ENCODE measurements around the gene SNAPC4. TPM values are rescaled to one million over a fixed set of nuclear protein-coding genes. Genes with fewer than 3 reads are reported as not detected.
"Not testable (repeated sequence)": the region's sequence is repeated elsewhere in the genome, so short reads cannot be mapped to it uniquely, and the experiment has no call there.

Gene SNAPC4
- total and polyA plus RNA-seq, 4 donors: 6.8 to 12.4 (median 9.8) TPM

- Histone ChIP-seq H3K27me3 (ENCODE audit: control insufficient read depth in 3 of 3, insufficient read depth in 3 of 3, low read length in 2 of 3) (no peaks in the 10 kb centered on the region), H3K4me1 (ENCODE audit: control insufficient read depth in 5 of 5, insufficient read depth in 5 of 5, low read length in 5 of 5) (peaks cover 0 to 23% (median 4%) of the 10 kb centered on the region in 5 donors), H3K4me3 (no peak overlapping the region), H3K27ac (ENCODE audit: low read depth in 1 of 2, low read length in 1 of 2) (peak overlapping the region in 1 of 2 donors; percentile 0), H3K9me3 (ENCODE audit: control insufficient read depth in 4 of 4, insufficient read depth in 3 of 4, low read length in 3 of 4) (no peaks in the 10 kb centered on the region), H3K36me3 (ENCODE audit: control insufficient read depth in 4 of 4, insufficient read depth in 4 of 4, low read length in 4 of 4) (peaks cover 0 to 21% (median 0%) of the 10 kb centered on the region in 4 donors), H3K9ac (ENCODE audit: insufficient read depth in 1 of 2, low read length in 2 of 2) (no peak overlapping the region)
- ATAC-seq (ENCODE audit: insufficient read depth, low FRiP score) (no peak), DNase-seq (peak; percentile 66 to 84 (median 84))
- WGBS, 2 donors: 68 to 86% methylated on average over 16 of the region's 16 CpGs
- TF ChIP-seq, protein P1, sequence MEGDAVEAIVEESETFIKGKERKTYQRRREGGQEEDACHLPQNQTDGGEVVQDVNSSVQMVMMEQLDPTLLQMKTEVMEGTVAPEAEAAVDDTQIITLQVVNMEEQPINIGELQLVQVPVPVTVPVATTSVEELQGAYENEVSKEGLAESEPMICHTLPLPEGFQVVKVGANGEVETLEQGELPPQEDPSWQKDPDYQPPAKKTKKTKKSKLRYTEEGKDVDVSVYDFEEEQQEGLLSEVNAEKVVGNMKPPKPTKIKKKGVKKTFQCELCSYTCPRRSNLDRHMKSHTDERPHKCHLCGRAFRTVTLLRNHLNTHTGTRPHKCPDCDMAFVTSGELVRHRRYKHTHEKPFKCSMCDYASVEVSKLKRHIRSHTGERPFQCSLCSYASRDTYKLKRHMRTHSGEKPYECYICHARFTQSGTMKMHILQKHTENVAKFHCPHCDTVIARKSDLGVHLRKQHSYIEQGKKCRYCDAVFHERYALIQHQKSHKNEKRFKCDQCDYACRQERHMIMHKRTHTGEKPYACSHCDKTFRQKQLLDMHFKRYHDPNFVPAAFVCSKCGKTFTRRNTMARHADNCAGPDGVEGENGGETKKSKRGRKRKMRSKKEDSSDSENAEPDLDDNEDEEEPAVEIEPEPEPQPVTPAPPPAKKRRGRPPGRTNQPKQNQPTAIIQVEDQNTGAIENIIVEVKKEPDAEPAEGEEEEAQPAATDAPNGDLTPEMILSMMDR (IDR thresholded peaks at IDR 0.05; ENCODE audit: control extremely low read depth, extremely low read depth): no peak
These were observed 47.3 kb downstream of the SNAPC4 start for GRCh38 chr9:136352682-136353081.

- Histone ChIP-seq H3K36me3 (ENCODE audit: control insufficient read depth in 4 of 4, insufficient read depth in 4 of 4, low read length in 4 of 4) (peaks cover 0 to 14% (median 0%) of the 10 kb centered on the region in 4 donors), H3K4me1 (ENCODE audit: control insufficient read depth in 5 of 5, insufficient read depth in 5 of 5, low read length in 5 of 5) (peaks cover 0 to 24% (median 10%) of the 10 kb centered on the region in 5 donors)
- not testable (repeated sequence) for DNase-seq; H3K27ac ChIP-seq (ENCODE audit: low read depth in 1 of 2, low read length in 1 of 2); ATAC-seq (ENCODE audit: insufficient read depth, low FRiP score); H3K9ac ChIP-seq (ENCODE audit: insufficient read depth in 1 of 2, low read length in 2 of 2); H3K4me3 ChIP-seq; H3K27me3 ChIP-seq (ENCODE audit: control insufficient read depth in 3 of 3, insufficient read depth in 3 of 3, low read length in 2 of 3); H3K9me3 ChIP-seq (ENCODE audit: control insufficient read depth in 4 of 4, insufficient read depth in 3 of 4, low read length in 3 of 4)
- 92 to 96% methylated on average over 10 to 24 of the region's 24 CpGs for WGBS, 2 donors
These were observed 48.1 kb downstream of the SNAPC4 start for GRCh38 chr9:136351868-136352267.

DNA sequence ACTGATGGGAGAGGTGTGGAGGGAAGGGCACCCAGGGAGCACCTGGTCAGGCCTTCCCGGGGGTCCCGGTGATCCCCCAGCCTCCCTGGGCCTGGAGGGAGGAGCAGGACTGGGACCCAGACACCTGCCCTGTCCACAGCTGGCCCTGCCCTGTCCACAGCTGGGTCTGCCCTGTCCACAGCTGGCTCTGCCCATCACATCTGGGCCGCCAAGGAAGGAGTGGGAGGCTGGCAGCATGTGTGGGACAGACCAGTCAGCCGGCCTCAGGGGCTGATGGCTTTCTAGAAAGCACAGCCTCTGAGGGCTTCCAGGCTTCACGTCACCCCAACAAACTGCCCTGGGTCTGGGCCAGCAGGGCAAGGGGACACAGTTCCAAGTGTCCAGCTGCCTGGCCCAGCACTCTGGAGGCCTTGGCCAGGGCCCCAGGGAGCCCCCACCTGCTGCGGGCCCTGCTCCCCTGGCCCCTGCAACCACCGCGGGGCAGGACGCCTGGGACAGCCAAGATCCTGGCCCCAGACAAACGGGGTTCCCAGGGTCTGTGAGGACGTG lies 48.6 kb downstream of the SNAPC4 start:
- Histone ChIP-seq H3K27ac (ENCODE audit: low read depth in 1 of 2, low read length in 1 of 2) (no peak overlapping the region), H3K9me3 (ENCODE audit: control insufficient read depth in 4 of 4, insufficient read depth in 3 of 4, low read length in 3 of 4) (no peaks in the 10 kb centered on the region), H3K4me3 (no peak overlapping the region), H3K9ac (ENCODE audit: insufficient read depth in 1 of 2, low read length in 2 of 2) (no peak overlapping the region), H3K36me3 (ENCODE audit: control insufficient read depth in 4 of 4, insufficient read depth in 4 of 4, low read length in 4 of 4) (peaks cover 0 to 8% (median 0%) of the 10 kb centered on the region in 4 donors), H3K27me3 (ENCODE audit: control insufficient read depth in 3 of 3, insufficient read depth in 3 of 3, low read length in 2 of 3) (no peaks in the 10 kb centered on the region), H3K4me1 (ENCODE audit: control insufficient read depth in 5 of 5, insufficient read depth in 5 of 5, low read length in 5 of 5) (peaks cover 0 to 24% (median 13%) of the 10 kb centered on the region in 5 donors)
- no peak for DNase-seq
- 85 to 88% methylated on average over 9 to 11 of the region's 11 CpGs for WGBS, 2 donors
- TF ChIP-seq, protein P1 (IDR thresholded peaks at IDR 0.05; ENCODE audit: control extremely low read depth, extremely low read depth): no peak
- no peak for ATAC-seq (ENCODE audit: insufficient read depth, low FRiP score)

Other genes starting within 250 kb of the SNAPC4 start
- gene LHX3, start 195.0 kb downstream of the SNAPC4 start, total RNA-seq: not detected
- not detected for gene LHX3, start 195.0 kb downstream of the SNAPC4 start, polyA plus RNA-seq
- gene QSOX2, start 154.4 kb downstream of the SNAPC4 start, total RNA-seq: 10 to 100 TPM; 10.4 to 12.2 TPM
- gene QSOX2, start 154.4 kb downstream of the SNAPC4 start, polyA plus RNA-seq: 10 to 100 TPM in 1 of 2 donors, 1 to 10 TPM in 1; 4.9 to 10.3 TPM
- 10 to 100 TPM; 11.4 to 16.8 TPM for gene CCDC187, start 96.1 kb downstream of the SNAPC4 start, total RNA-seq
- 1 to 10 TPM; 2.0 to 2.1 TPM for gene CCDC187, start 96.1 kb downstream of the SNAPC4 start, polyA plus RNA-seq
- gene GPSM1, start 72.6 kb downstream of the SNAPC4 start, total RNA-seq: 10 to 100 TPM; 28.5 to 41.6 TPM
- 10 to 100 TPM; 12.6 to 16.8 TPM for gene GPSM1, start 72.6 kb downstream of the SNAPC4 start, polyA plus RNA-seq
- 10 to 100 TPM in 1 of 2 donors, 1 to 10 TPM in 1; 7.7 to 34.3 TPM for gene DNLZ, start 36.4 kb downstream of the SNAPC4 start, total RNA-seq
- gene DNLZ, start 36.4 kb downstream of the SNAPC4 start, polyA plus RNA-seq: 10 to 100 TPM; 13.1 to 20.6 TPM
- 10 to 100 TPM in 1 of 2 donors, 1 to 10 TPM in 1; 3.8 to 15.2 TPM for gene CARD9, start 26.5 kb downstream of the SNAPC4 start, total RNA-seq
- 10 to 100 TPM in 1 of 2 donors, 1 to 10 TPM in 1; 7.9 to 16.0 TPM for gene CARD9, start 26.5 kb downstream of the SNAPC4 start, polyA plus RNA-seq
- 10 to 100 TPM; 25.5 to 48.4 TPM for gene ENTR1, start 10.4 kb upstream of the SNAPC4 start, total RNA-seq
- gene ENTR1, start 10.4 kb upstream of the SNAPC4 start, polyA plus RNA-seq: 10 to 100 TPM; 30.8 to 44.6 TPM
- gene PMPCA, start 10.5 kb upstream of the SNAPC4 start, total RNA-seq: 10 to 100 TPM; 26.5 to 44.0 TPM
- 10 to 100 TPM; 36.9 to 46.7 TPM for gene PMPCA, start 10.5 kb upstream of the SNAPC4 start, polyA plus RNA-seq
- gene INPP5E, start 39.7 kb upstream of the SNAPC4 start, total RNA-seq: 10 to 100 TPM in 1 of 2 donors, 1 to 10 TPM in 1; 8.4 to 18.4 TPM
- 1 to 10 TPM; 7.2 to 8.7 TPM for gene INPP5E, start 39.7 kb upstream of the SNAPC4 start, polyA plus RNA-seq
- gene SEC16A, start 82.9 kb upstream of the SNAPC4 start, total RNA-seq: 10 to 100 TPM; 44.3 to 78.8 TPM
- gene SEC16A, start 82.9 kb upstream of the SNAPC4 start, polyA plus RNA-seq: 10 to 100 TPM; 44.2 to 49.1 TPM
- 100 to 1,000 TPM in 1 of 2 donors, 10 to 100 TPM in 1; 64.3 to 101 TPM for gene NOTCH1, start 145.9 kb upstream of the SNAPC4 start, total RNA-seq
- 10 to 100 TPM; 23.9 to 24.7 TPM for gene NOTCH1, start 145.9 kb upstream of the SNAPC4 start, polyA plus RNA-seq

Measured in lung (tissue), 12 donors.